Duodenal mucosa (tissue), 2 donors: ENCODE data around the gene ULBP2.

Source experiments
- H3K27ac ChIP-seq: one replicate; pipeline ENCODE4 v1.7.0; 2013; ENCODE audit warnings: low read depth, low read length
- H3K27me3 ChIP-seq, 2 donors: one replicate each; pipeline ENCODE4 v1.7.0; 2013; ENCODE audit warnings: low read length in 2 of 2, control low read depth in 1 of 2; ENCODE audit not compliant: insufficient read depth in 2 of 2, control insufficient read depth in 1 of 2
- H3K36me3 ChIP-seq, 2 donors: one replicate each; pipeline ENCODE4 v1.7.0; 2013; ENCODE audit warnings: low read length in 2 of 2, control low read depth in 1 of 2; ENCODE audit not compliant: insufficient read depth in 2 of 2, control insufficient read depth in 1 of 2
- H3K4me1 ChIP-seq, 2 donors: one replicate each; pipeline ENCODE4 v1.7.0; 2013; ENCODE audit warnings: low read length in 2 of 2, control low read depth in 1 of 2; ENCODE audit not compliant: insufficient read depth in 2 of 2, control insufficient read depth in 1 of 2
- H3K4me3 ChIP-seq, 2 donors: one replicate each; pipeline ENCODE4 v1.7.0; 2013; ENCODE audit warnings: low read length in 2 of 2, low read depth in 1 of 2
- H3K9ac ChIP-seq, 2 donors: one replicate each; pipeline ENCODE4 v1.7.0; 2013; ENCODE audit warnings: low read length in 2 of 2, low read depth in 1 of 2
- H3K9me3 ChIP-seq, 2 donors: one replicate each; pipeline ENCODE4 v1.7.0; 2013; ENCODE audit warnings: low read length in 2 of 2, control low read depth in 1 of 2; ENCODE audit not compliant: control insufficient read depth in 1 of 2

ULBP2 gene, protein sequence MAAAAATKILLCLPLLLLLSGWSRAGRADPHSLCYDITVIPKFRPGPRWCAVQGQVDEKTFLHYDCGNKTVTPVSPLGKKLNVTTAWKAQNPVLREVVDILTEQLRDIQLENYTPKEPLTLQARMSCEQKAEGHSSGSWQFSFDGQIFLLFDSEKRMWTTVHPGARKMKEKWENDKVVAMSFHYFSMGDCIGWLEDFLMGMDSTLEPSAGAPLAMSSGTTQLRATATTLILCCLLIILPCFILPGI

GRCh38 chr6:149941583-149942460 is at the start of gene ULBP2:
Gene ULBP2, plus strand, starts transcription at chr6:149942014. Its CDS starts 59 bp downstream, at chr6:149942073.
- Histone ChIP-seq H3K27ac (no peak within 1 kb of the TSS), H3K4me1 (peaks cover 12 to 19% of the 10 kb centered on the region in 2 donors), H3K4me3 (peak within 1 kb of the TSS; percentile 60 to 70), H3K9me3 (no peaks in the 10 kb centered on the region), H3K36me3 (no peaks in the 10 kb centered on the region), H3K9ac (peak within 1 kb of the TSS in 1 of 2 donors; percentile 18), H3K27me3 (peaks cover 46 to 53% of the 10 kb centered on the region in 2 donors)

GRCh38 chr6:149895048-149895590 is 46.7 kb upstream of the ULBP2 start:
- no peaks in the 10 kb centered on the region for H3K9me3 ChIP-seq
- H3K9ac ChIP-seq = no peak overlapping the region
- H3K36me3 ChIP-seq = no peaks in the 10 kb centered on the region
- H3K4me3 ChIP-seq = no peak overlapping the region
- H3K27me3 ChIP-seq = no peaks in the 10 kb centered on the region
- no peak overlapping the region for H3K27ac ChIP-seq
- peaks cover 26 to 32% of the 10 kb centered on the region in 2 donors for H3K4me1 ChIP-seq

- H3K36me3 ChIP-seq = no peaks in the 10 kb centered on the region
- H3K27ac ChIP-seq = no peak overlapping the region
- no peaks in the 10 kb centered on the region for H3K9me3 ChIP-seq
- H3K27me3 ChIP-seq = no peaks in the 10 kb centered on the region
- H3K4me3 ChIP-seq = no peak overlapping the region
- no peak overlapping the region for H3K9ac ChIP-seq
- peaks cover 26 to 32% of the 10 kb centered on the region in 2 donors for H3K4me1 ChIP-seq
Measured at GRCh38 chr6:149895833-149896271, 46.0 kb upstream of the ULBP2 start.

- peaks cover 26 to 32% of the 10 kb centered on the region in 2 donors for H3K4me1 ChIP-seq
- H3K9ac ChIP-seq = no peak overlapping the region
- H3K4me3 ChIP-seq = peak overlapping the region in 1 of 2 donors; percentile 64
- H3K27me3 ChIP-seq = no peaks in the 10 kb centered on the region
- H3K27ac ChIP-seq = no peak overlapping the region
- no peaks in the 10 kb centered on the region for H3K36me3 ChIP-seq
- H3K9me3 ChIP-seq = no peaks in the 10 kb centered on the region
Measured at GRCh38 chr6:149896491-149896890, 45.3 kb upstream of the ULBP2 start.

GRCh38 chr6:149897015-149897697 is 44.7 kb upstream of the ULBP2 start:
- H3K9me3 ChIP-seq = no peaks in the 10 kb centered on the region
- H3K27ac ChIP-seq = peak overlapping the region; percentile 68
- H3K36me3 ChIP-seq = no peaks in the 10 kb centered on the region
- H3K9ac ChIP-seq = peak overlapping the region; percentile 30 to 57
- H3K27me3 ChIP-seq = no peaks in the 10 kb centered on the region
- peaks cover 26 to 32% of the 10 kb centered on the region in 2 donors for H3K4me1 ChIP-seq
- H3K4me3 ChIP-seq = peak overlapping the region; percentile 64 to 65

DNA sequence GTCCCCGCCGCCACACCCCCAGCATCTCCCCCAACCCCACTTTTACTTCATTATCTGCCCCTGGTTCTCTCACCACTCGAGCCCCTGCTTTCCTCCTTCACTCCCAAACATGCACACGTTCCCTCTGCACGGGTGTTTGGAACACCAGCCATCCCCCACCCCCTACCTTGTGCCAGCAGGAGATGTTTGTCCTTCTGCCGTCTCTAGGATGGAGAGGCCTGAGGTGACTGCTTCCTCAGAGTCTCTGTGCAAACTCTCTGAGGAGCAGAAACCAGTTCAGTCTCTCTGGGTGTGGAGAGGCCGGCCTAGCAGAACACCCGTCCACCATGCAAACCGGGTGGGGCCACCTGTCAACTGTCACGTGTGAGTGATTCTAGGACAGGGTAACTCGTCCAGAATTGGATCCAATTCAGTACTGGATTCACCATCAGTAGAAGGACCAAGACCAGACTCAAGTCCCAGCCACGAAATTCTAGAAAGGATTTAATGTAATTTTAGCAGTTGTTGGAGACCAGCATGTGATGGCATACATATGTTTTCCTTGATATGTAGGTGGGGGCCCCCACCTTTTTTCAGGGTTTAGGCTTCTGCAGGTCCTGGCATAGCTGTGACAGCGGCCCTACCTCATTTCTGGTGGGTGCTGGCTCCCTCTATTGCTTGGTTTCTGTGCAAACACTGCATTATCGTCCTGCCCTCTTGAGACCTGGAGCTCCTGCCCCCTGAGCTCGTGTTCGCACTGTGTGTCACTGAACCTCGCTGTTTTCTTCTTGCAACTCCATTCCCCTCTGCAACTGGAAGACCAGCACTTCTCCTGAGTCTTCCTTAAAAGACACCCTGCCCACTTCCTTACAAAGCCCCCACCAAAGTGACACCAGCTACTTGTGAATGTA is 43.7 kb upstream of the ULBP2 start, which contains the start of gene RAET1E:
Gene RAET1E, minus strand, starts transcription at position 259 of the 890 bp plus-strand sequence. CDS start 7,212 bp downstream, outside the sequence.
- Histone ChIP-seq H3K9me3 (no peaks in the 10 kb centered on the region), H3K4me3 (peak within 1 kb of the TSS; percentile 64 to 65), H3K9ac (peak within 1 kb of the TSS; percentile 30 to 57), H3K4me1 (peaks cover 26 to 32% of the 10 kb centered on the region in 2 donors), H3K36me3 (no peaks in the 10 kb centered on the region), H3K27ac (peak within 1 kb of the TSS; percentile 68), H3K27me3 (no peaks in the 10 kb centered on the region)

- peaks cover 26 to 32% of the 10 kb centered on the region in 2 donors for H3K4me1 ChIP-seq
- H3K9me3 ChIP-seq = no peaks in the 10 kb centered on the region
Measured at GRCh38 chr6:149898966-149899365, 42.8 kb upstream of the ULBP2 start.

GRCh38 chr6:149899486-149899885 is 42.3 kb upstream of the ULBP2 start:
- Histone ChIP-seq H3K27ac (no peak overlapping the region), H3K27me3 (no peaks in the 10 kb centered on the region), H3K9ac (no peak overlapping the region), H3K4me1 (peaks cover 26 to 32% of the 10 kb centered on the region in 2 donors), H3K9me3 (no peaks in the 10 kb centered on the region), H3K4me3 (no peak overlapping the region), H3K36me3 (no peaks in the 10 kb centered on the region)

More at GRCh38 chr6:149898966-149899365, 42.8 kb upstream of the ULBP2 start:
- Histone ChIP-seq H3K9ac (no peak overlapping the region), H3K36me3 (no peaks in the 10 kb centered on the region), H3K27ac (no peak overlapping the region), H3K4me3 (no peak overlapping the region), H3K27me3 (no peaks in the 10 kb centered on the region)
